Astrocyte of the hippocampus (primary cell): ENCODE data around the gene ABHD16A.
A peak's percentile ranks its signal among the peaks of the same experiment; 100 is the strongest.

Experiments
- DNase-seq: peaks from one replicate; pipeline ENCODE4 v3.0.0; 2011; ENCODE audit warnings: low read depth, low spot score

ABHD16A gene

GRCh38 chr6:31732029-31732428, 28.9 kb upstream of the ABHD16A start:
- DNase-seq: no peak

GRCh38 chr6:31730631-31731086, 27.5 kb upstream of the ABHD16A start:
- DNase-seq: no peak

GRCh38 chr6:31729979-31730630, 27.0 kb upstream of the ABHD16A start:
- DNase-seq: peak; percentile 97

- peak; percentile 93 for DNase-seq
Measured at GRCh38 chr6:31729515-31729978, 26.4 kb upstream of the ABHD16A start.

GRCh38 chr6:31728767-31729514, 25.8 kb upstream of the ABHD16A start, which contains the start of gene DDAH2:
Gene DDAH2 (minus strand): TSS chr6:31729299. CDS start chr6:31729161, 138 bp downstream.
- no peak for DNase-seq

GRCh38 chr6:31727717-31728671, 24.9 kb upstream of the ABHD16A start:
- DNase-seq: no peak

DNA sequence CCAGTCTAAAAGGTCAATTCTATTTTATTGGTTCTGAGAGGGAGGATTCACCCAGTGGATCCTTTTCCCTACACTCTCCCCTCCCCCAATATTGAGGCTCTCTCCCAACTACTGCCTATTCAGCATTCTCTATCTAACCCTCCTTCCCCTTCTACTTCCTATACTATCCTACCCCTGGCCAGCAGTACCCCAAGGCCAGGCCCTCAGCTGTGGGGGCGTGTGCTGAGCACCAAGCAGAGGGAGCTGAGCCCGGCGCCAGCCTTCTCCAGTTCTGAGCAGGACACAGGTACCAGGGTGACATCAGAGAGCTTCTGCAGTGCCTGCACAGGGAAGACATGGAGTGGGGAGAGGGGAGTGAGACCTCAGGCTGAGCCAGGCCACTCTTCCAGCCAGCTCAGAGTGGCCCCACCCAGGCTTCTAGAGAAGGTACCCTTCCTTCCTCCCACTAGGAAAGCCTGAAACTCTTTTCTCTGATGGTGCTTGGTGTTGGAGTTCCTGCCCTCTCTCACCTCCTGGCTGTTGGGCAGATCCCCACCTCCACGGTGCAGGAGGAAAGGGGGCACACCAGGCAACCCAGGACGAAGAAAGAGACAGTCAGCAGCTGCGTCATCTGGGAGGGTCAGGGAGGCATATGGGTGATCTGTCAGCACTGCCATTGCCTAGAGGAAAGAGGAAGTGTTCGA, 24.1 kb upstream of the ABHD16A start:
- DNase-seq: no peak

- no peak for DNase-seq
Measured at GRCh38 chr6:31725502-31726350, 22.6 kb upstream of the ABHD16A start.

GRCh38 chr6:31723980-31724691, 21.0 kb upstream of the ABHD16A start:
- DNase-seq: no peak

- DNase-seq: no peak
Measured at GRCh38 chr6:31723245-31723979, 20.3 kb upstream of the ABHD16A start, which contains the start of gene MPIG6B. Gene MPIG6B (plus strand): TSS chr6:31723373. CDS start chr6:31723384, 11 bp downstream.

DNA sequence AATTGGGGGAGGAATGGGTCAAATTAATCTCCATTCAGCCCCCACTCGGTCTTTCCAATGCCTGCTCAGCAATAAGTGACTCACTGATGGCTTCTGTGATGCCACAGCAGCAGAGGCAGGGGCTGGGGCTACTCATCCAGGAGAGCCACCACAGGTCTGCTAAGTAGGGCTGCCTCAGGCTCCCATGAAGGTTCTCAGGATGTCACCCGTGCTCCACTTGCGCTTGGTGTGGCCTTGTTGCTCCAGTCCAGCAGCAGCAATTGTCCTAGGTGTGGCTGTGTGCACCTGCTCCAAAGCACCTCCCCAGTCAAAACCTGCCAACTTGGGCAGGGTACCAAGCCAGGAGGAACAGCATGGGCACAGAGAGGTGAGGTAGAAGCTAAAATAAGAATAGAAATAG, 19.0 kb upstream of the ABHD16A start:
- DNase-seq: no peak

DNA sequence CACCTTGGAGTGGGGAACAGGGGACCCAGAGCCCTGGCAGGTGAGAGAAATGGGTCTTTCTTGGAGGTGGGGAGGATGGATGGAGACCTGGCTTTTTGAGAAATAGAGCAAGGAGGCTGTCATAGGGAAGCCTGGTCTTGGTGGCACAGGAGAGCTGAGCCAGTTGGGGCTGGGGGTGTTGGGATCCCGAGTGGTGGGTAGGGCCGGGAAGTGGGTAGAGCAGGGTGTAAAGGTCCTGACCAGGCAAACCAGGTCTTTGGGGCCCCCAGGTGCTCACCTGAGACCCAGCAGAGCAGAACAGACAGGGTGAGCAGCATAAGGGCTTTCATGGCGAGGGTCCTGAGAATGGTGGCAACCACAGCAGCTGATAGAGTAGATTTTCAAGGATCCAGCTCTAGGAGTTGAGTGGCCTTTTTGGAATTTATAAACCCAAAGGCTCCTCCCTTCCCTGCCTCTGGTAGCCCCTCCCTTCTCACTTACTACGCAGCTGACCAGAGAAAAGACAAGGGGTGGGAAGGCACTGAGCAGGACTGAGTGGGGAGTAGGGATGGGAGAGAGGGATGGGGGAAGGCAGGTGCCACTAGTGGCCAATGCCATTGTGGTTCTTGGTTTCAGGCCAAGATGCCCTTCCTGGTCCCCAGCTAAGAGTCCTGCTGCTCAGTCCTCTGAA, 18.4 kb upstream of the ABHD16A start, which contains the start of gene LY6G6C:
LY6G6C (minus strand) TSS at position 396 of the 670 bp plus-strand sequence; CDS start at position 329, 67 bp downstream.
- no peak for DNase-seq

DNA sequence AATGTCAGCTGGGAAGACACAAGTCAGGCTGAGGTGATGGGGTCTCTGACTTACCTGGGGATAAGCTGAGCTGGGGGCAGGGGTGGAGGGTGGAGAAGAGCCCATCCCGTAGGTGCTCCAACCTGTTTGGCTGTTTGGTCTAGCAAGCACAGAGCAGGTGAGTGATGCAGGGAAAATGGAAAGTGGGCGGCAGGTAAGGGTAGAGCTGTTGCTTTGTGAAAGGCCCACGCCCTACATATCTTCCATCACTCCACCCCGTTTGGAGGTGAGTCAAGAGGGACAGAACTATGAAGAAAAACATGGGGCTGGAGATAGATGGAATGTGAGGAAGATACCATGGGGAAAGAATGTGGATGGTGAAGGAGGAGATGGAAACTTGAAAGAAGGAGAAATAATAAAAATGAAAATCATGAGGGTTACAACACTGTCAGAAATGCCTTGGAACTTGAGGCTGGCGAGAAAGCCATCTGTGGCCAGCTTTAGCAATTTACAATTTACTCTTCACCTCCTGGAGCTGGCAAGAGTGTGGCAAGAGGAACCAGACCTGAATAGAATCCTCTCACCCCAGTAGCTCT, 17.2 kb upstream of the ABHD16A start:
- no peak for DNase-seq

- DNase-seq: no peak
Measured at GRCh38 chr6:31719001-31719400, 15.9 kb upstream of the ABHD16A start.

- DNase-seq: no peak
Measured at GRCh38 chr6:31718265-31718664, 15.1 kb upstream of the ABHD16A start.

- no peak for DNase-seq
Measured at GRCh38 chr6:31717499-31718222, 14.5 kb upstream of the ABHD16A start.
